Loucy (cell line): ENCODE measurements around the gene TRIM33.

ENCODE experiments used
- EZH2phosphoT487 ChIP-seq: fragments of 200-600 bp; IDR thresholded peaks from 2 replicates; pipeline ENCODE4 v1.6.1; 2018; ENCODE audit warnings: antibody characterized with exemption, mild to moderate bottlenecking, moderate library complexity, borderline replicate concordance
- TF ChIP-seq, protein P1 (sequence below): fragments of 200-600 bp; sonication (generic); conservative IDR thresholded peaks from 2 replicates; pipeline ENCODE4 v1.5.1; 2014; ENCODE audit warnings: mild to moderate bottlenecking, antibody characterized with exemption, low read length

DNA sequence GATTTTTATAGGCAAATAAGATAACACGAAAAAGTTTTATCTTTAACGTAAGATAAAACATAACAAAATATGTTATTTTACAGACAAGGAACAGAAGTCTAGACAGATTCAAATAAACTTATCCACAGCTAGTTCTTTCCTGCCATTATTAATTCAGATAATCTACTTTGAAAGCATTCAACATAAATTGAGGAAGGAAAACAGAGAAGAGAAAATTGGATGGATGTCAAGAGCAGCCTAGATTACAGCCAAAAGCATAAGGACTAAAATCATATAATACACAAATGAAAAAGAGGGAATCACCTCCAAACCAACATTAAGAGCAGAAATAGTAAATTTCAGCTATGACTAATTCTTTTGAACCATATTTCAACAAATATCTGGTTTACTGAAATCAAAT is 15.5 kb downstream of the TRIM33 start:
- TF ChIP-seq, protein P1, sequence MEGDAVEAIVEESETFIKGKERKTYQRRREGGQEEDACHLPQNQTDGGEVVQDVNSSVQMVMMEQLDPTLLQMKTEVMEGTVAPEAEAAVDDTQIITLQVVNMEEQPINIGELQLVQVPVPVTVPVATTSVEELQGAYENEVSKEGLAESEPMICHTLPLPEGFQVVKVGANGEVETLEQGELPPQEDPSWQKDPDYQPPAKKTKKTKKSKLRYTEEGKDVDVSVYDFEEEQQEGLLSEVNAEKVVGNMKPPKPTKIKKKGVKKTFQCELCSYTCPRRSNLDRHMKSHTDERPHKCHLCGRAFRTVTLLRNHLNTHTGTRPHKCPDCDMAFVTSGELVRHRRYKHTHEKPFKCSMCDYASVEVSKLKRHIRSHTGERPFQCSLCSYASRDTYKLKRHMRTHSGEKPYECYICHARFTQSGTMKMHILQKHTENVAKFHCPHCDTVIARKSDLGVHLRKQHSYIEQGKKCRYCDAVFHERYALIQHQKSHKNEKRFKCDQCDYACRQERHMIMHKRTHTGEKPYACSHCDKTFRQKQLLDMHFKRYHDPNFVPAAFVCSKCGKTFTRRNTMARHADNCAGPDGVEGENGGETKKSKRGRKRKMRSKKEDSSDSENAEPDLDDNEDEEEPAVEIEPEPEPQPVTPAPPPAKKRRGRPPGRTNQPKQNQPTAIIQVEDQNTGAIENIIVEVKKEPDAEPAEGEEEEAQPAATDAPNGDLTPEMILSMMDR = no peak
- TF ChIP-seq EZH2phosphoT487 = no peak
